ENCODE results near the gene ZFC3H1.
"Not testable (repeated sequence)": the region's sequence is repeated elsewhere in the genome, so short reads cannot be mapped to it uniquely, and the experiment has no call there.

The ZFC3H1 gene

GRCh38 chr12:71695782-71696181 is 32.1 kb upstream of the ZFC3H1 start (continued):
- TF ChIP-seq TSHZ2 (CRISPR knock-in tag; IDR thresholded peaks at IDR 0.05) = no peak

GRCh38 chr12:71694099-71694820 is 30.6 kb upstream of the ZFC3H1 start:
- no peak for TF ChIP-seq ZC3H10 (CRISPR knock-in tag; IDR thresholded peaks at IDR 0.05)
- no peak for TF ChIP-seq SNAI2 (CRISPR knock-in tag; IDR thresholded peaks at IDR 0.05)
- ATAC-seq = no peak

- ATAC-seq = not testable (repeated sequence)
Observed at GRCh38 chr12:71693651-71694050, 30.0 kb upstream of the ZFC3H1 start.

GRCh38 chr12:71693126-71693525 is 29.5 kb upstream of the ZFC3H1 start:
- no peak for TF ChIP-seq TSHZ2 (CRISPR knock-in tag; IDR thresholded peaks at IDR 0.05)
- no peak for TF ChIP-seq PATZ1 (CRISPR knock-in tag; IDR thresholded peaks at IDR 0.05; ENCODE audit: borderline replicate concordance)
- TF ChIP-seq BACH2 (CRISPR knock-in tag; IDR thresholded peaks at IDR 0.05; ENCODE audit: borderline replicate concordance) = no peak
- TF ChIP-seq ZNF8 (CRISPR knock-in tag; IDR thresholded peaks at IDR 0.05) = no peak
- no peak for TF ChIP-seq ZNF565 (CRISPR knock-in tag; conservative IDR thresholded peaks at IDR 0.05; ENCODE audit: low read depth)
- TF ChIP-seq PPARA (CRISPR knock-in tag; IDR thresholded peaks at IDR 0.05; ENCODE audit: borderline replicate concordance) = no peak
- TF ChIP-seq ISL1 (CRISPR knock-in tag; IDR thresholded peaks at IDR 0.05) = no peak
- no peak for TF ChIP-seq CSDC2 (CRISPR knock-in tag; IDR thresholded peaks at IDR 0.05)
- no peak for TF ChIP-seq ZFP30 (CRISPR knock-in tag; IDR thresholded peaks at IDR 0.05)
- no peak for ATAC-seq

- ATAC-seq = no peak
Observed at GRCh38 chr12:71691504-71692129, 28.0 kb upstream of the ZFC3H1 start.

More at GRCh38 chr12:71691504-71692129, 28.0 kb upstream of the ZFC3H1 start:
- TF ChIP-seq PPARA (CRISPR knock-in tag; IDR thresholded peaks at IDR 0.05; ENCODE audit: borderline replicate concordance) = no peak
- TF ChIP-seq CREB5 (CRISPR knock-in tag; IDR thresholded peaks at IDR 0.05; ENCODE audit: low read depth) = no peak
- no peak for TF ChIP-seq PATZ1 (CRISPR knock-in tag; IDR thresholded peaks at IDR 0.05; ENCODE audit: borderline replicate concordance)
- TF ChIP-seq SNAI2 (CRISPR knock-in tag; IDR thresholded peaks at IDR 0.05) = no peak
- no peak for TF ChIP-seq ZNF8 (CRISPR knock-in tag; IDR thresholded peaks at IDR 0.05)

Measured in SK-N-SH treated with all-trans-retinoic acid at 6 μM for 48 hours (cell line).